ENCODE results near the gene RPS3A. TPM values are rescaled to one million over a fixed set of nuclear protein-coding genes. Genes with fewer than 3 reads are reported as not detected.
A peak's percentile ranks its signal among the peaks of the same experiment; 100 is the strongest.

The RPS3A gene
- total RNA-seq, 1 donor from 2014 or later = 1,043 TPM

GRCh38 chr4:151094290-151094751 lies 5.1 kb upstream of the RPS3A start:
- peaks cover 7% of the 10 kb centered on the region for H3K4me1 ChIP-seq
- intact Hi-C loops (cut with micrococcal nuclease) = no loop called here

GRCh38 chr4:151095142-151095541 lies 4.3 kb upstream of the RPS3A start:
- DNase-seq = no peak
- H3K27me3 ChIP-seq (ENCODE audit: low read depth) = no peaks in the 10 kb centered on the region
- intact Hi-C loops (cut with micrococcal nuclease) = no loop called here
- H3K4me3 ChIP-seq = no peak overlapping the region
- H3K9me3 ChIP-seq (replicated peaks) = no peaks in the 10 kb centered on the region
- no peaks in the 10 kb centered on the region for H3K36me3 ChIP-seq
- H3K27ac ChIP-seq (replicated peaks) = no peak overlapping the region
- peaks cover 13% of the 10 kb centered on the region for H3K4me1 ChIP-seq
- TF ChIP-seq CTCF (IDR thresholded peaks at IDR 0.05; ENCODE audit: borderline replicate concordance) = no peak

More at GRCh38 chr4:151094290-151094751, 5.1 kb upstream of the RPS3A start:
- DNase-seq = no peak
- H3K27ac ChIP-seq (replicated peaks) = no peak overlapping the region
- no peak overlapping the region for H3K4me3 ChIP-seq
- no peaks in the 10 kb centered on the region for H3K36me3 ChIP-seq
- TF ChIP-seq CTCF (IDR thresholded peaks at IDR 0.05; ENCODE audit: borderline replicate concordance) = no peak
- no peaks in the 10 kb centered on the region for H3K9me3 ChIP-seq (replicated peaks)
- H3K27me3 ChIP-seq (ENCODE audit: low read depth) = no peaks in the 10 kb centered on the region

GRCh38 chr4:151097759-151098158 lies 1.7 kb upstream of the RPS3A start:
- peaks cover 38% of the 10 kb centered on the region for H3K4me1 ChIP-seq
- no peak for DNase-seq
- H3K9me3 ChIP-seq (replicated peaks) = no peaks in the 10 kb centered on the region
- peaks cover 23% of the 10 kb centered on the region for H3K36me3 ChIP-seq
- H3K27ac ChIP-seq (replicated peaks) = no peak overlapping the region
- intact Hi-C loops (cut with micrococcal nuclease) = no loop called here
- TF ChIP-seq CTCF (IDR thresholded peaks at IDR 0.05; ENCODE audit: borderline replicate concordance) = no peak
- H3K4me3 ChIP-seq = no peak overlapping the region
- no peaks in the 10 kb centered on the region for H3K27me3 ChIP-seq (ENCODE audit: low read depth)

GRCh38 chr4:151098979-151099228 lies 524 bp upstream of the RPS3A start:
- Histone ChIP-seq H3K9me3 (replicated peaks) (no peaks in the 10 kb centered on the region), H3K27ac (replicated peaks) (peak overlapping the region; percentile 33), H3K36me3 (peaks cover 34% of the 10 kb centered on the region), H3K4me3 (peak overlapping the region; percentile 84), H3K27me3 (ENCODE audit: low read depth) (no peaks in the 10 kb centered on the region), H3K4me1 (peaks cover 47% of the 10 kb centered on the region)
- no peak for TF ChIP-seq CTCF (IDR thresholded peaks at IDR 0.05; ENCODE audit: borderline replicate concordance)
- no peak for DNase-seq
- intact Hi-C loops (cut with micrococcal nuclease) = no loop called here

- Histone ChIP-seq H3K27ac (replicated peaks) (peak overlapping the region; percentile 82), H3K4me1 (peaks cover 47% of the 10 kb centered on the region), H3K27me3 (ENCODE audit: low read depth) (no peaks in the 10 kb centered on the region), H3K4me3 (peak overlapping the region; percentile 84), H3K36me3 (peaks cover 45% of the 10 kb centered on the region), H3K9me3 (replicated peaks) (no peaks in the 10 kb centered on the region)
- no peak for DNase-seq
- no peak for TF ChIP-seq CTCF (IDR thresholded peaks at IDR 0.05; ENCODE audit: borderline replicate concordance)
- intact Hi-C loops (cut with micrococcal nuclease) = no loop called here
Observed at GRCh38 chr4:151099976-151100417, 569 bp downstream of the RPS3A start.

- Histone ChIP-seq H3K4me3 (peak overlapping the region; percentile 84), H3K27me3 (ENCODE audit: low read depth) (no peaks in the 10 kb centered on the region), H3K36me3 (peaks cover 50% of the 10 kb centered on the region), H3K27ac (replicated peaks) (peak overlapping the region; percentile 82), H3K4me1 (peaks cover 47% of the 10 kb centered on the region), H3K9me3 (replicated peaks) (no peaks in the 10 kb centered on the region)
- no peak for DNase-seq
- intact Hi-C loops (cut with micrococcal nuclease) = no loop called here
- TF ChIP-seq CTCF (IDR thresholded peaks at IDR 0.05; ENCODE audit: borderline replicate concordance) = no peak
Observed at GRCh38 chr4:151100531-151100930, 1.1 kb downstream of the RPS3A start.

Measured in left ventricle myocardium inferior (tissue), 1 donor.